ENCODE measurements around the gene C3orf20.

- TF ChIP-seq CTCF (IDR thresholded peaks at IDR 0.05) = no peak
- no peak for TF ChIP-seq POLR2A (IDR thresholded peaks at IDR 0.05)
Observed at GRCh38 chr3:14805961-14806537, 131.1 kb downstream of the C3orf20 start.

Measured in heart left ventricle (tissue), 13 donors.